Measurements from ENCODE around the gene TBL1XR1. TPM values are rescaled to one million over a fixed set of nuclear protein-coding genes. Genes with fewer than 3 reads are reported as not detected.
A peak's percentile ranks its signal among the peaks of the same experiment; 100 is the strongest.
"Not testable (repeated sequence)": the region's sequence is repeated elsewhere in the genome, so short reads cannot be mapped to it uniquely, and the experiment has no call there.

TBL1XR1 gene
- total RNA-seq, 1 experiment from 2014 or later: 175 TPM

GRCh38 chr3:177141471-177141870, 55.8 kb downstream of the TBL1XR1 start:
- Histone ChIP-seq H2BK12ac (ENCODE audit: insufficient read length, low read depth, low read length) (no peak overlapping the region), H4K20me1 (ENCODE audit: control insufficient read depth, insufficient read depth, insufficient read length) (no peaks in the 10 kb centered on the region), H3K56ac (ENCODE audit: insufficient read length, low read depth, low read length) (no peak overlapping the region), H3K23me2 (ENCODE audit: insufficient read length, low read depth, low read length, poor library complexity, severe bottlenecking) (no peaks in the 10 kb centered on the region), H3K23ac (ENCODE audit: insufficient read length, low read depth, low read length) (no peak overlapping the region), H2BK5ac (ENCODE audit: insufficient read length, low read length) (no peak overlapping the region), H3K4me2 (ENCODE audit: insufficient read depth, insufficient read length, low read length) (no peak overlapping the region), H3K18ac (ENCODE audit: insufficient read length, low read depth, low read length) (no peak overlapping the region), H3T11ph (ENCODE audit: low read length) (no peak overlapping the region), H3K9me3 (ENCODE audit: control insufficient read depth, low read depth, low read length) (no peaks in the 10 kb centered on the region), H2AFZ (ENCODE audit: low read length) (no peak overlapping the region), H4K91ac (ENCODE audit: insufficient read length, low read depth, low read length) (no peak overlapping the region), H4K5ac (ENCODE audit: insufficient read length, low read depth, low read length) (no peak overlapping the region), H2BK20ac (ENCODE audit: low read depth, low read length, poor library complexity, severe bottlenecking) (no peak overlapping the region), H3K4ac (ENCODE audit: low read depth, low read length) (no peak overlapping the region), H4K8ac (replicated peaks; ENCODE audit: insufficient read length, low read depth, low read length) (no peak overlapping the region), H3K79me1 (ENCODE audit: insufficient read depth, low read depth, low read length, poor library complexity, severe bottlenecking) (peaks cover 2% of the 10 kb centered on the region), H3K27ac (ENCODE audit: insufficient read length, low read depth, low read length) (no peak overlapping the region), H2BK120ac (ENCODE audit: low read depth, low read length, poor library complexity, severe bottlenecking) (no peak overlapping the region), H2BK15ac (ENCODE audit: low read depth, low read length) (no peak overlapping the region), H3K14ac (ENCODE audit: insufficient read depth, low read length) (no peak overlapping the region), H3K27me3 (ENCODE audit: insufficient read depth, low read length) (no peaks in the 10 kb centered on the region), H3K9ac (ENCODE audit: extremely low read depth, insufficient read length, low read length) (no peak overlapping the region), H3K79me2 (ENCODE audit: insufficient read depth, low read length) (peaks cover 70% of the 10 kb centered on the region), H2AK5ac (ENCODE audit: insufficient read length, low read length) (no peak overlapping the region), H3K4me1 (ENCODE audit: insufficient read depth, low read length) (no peaks in the 10 kb centered on the region; the same call in 1 of the 2 replicates)
- TF ChIP-seq, protein P1, sequence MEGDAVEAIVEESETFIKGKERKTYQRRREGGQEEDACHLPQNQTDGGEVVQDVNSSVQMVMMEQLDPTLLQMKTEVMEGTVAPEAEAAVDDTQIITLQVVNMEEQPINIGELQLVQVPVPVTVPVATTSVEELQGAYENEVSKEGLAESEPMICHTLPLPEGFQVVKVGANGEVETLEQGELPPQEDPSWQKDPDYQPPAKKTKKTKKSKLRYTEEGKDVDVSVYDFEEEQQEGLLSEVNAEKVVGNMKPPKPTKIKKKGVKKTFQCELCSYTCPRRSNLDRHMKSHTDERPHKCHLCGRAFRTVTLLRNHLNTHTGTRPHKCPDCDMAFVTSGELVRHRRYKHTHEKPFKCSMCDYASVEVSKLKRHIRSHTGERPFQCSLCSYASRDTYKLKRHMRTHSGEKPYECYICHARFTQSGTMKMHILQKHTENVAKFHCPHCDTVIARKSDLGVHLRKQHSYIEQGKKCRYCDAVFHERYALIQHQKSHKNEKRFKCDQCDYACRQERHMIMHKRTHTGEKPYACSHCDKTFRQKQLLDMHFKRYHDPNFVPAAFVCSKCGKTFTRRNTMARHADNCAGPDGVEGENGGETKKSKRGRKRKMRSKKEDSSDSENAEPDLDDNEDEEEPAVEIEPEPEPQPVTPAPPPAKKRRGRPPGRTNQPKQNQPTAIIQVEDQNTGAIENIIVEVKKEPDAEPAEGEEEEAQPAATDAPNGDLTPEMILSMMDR (conservative IDR thresholded peaks at IDR 0.05): no peak
- Mint-ChIP-seq H3K4me3 (no peak overlapping the region), H3K27ac (no peak overlapping the region), H3K36me3 (ENCODE audit: insufficient read depth in 1 of 3, low read depth in 3 of 3) (peaks cover 7 to 8% (median 8%) of the 10 kb centered on the region in 3 experiments; a peak in 6 of 7 replicates), H3K27me3 (ENCODE audit: low read depth) (no peaks in the 10 kb centered on the region), H3K9me3 (no peaks in the 10 kb centered on the region; a peak in 1 of 5 replicates), H3K4me1 (peaks cover 34 to 57% of the 10 kb centered on the region in 2 experiments)
- no peak for DNase-seq
- WGBS (ENCODE audit: extremely low coverage, insufficient read length, low lambda C conversion rate): no CpG with 5 or more reads among the region's 6 CpGs

GRCh38 chr3:177139220-177139619, 58.1 kb downstream of the TBL1XR1 start:
- not testable (repeated sequence) for H3K79me1 ChIP-seq (ENCODE audit: insufficient read depth, low read depth, low read length, poor library complexity, severe bottlenecking); H2BK15ac ChIP-seq (ENCODE audit: low read depth, low read length); H2BK20ac ChIP-seq (ENCODE audit: low read depth, low read length, poor library complexity, severe bottlenecking); H3K4me1 ChIP-seq (ENCODE audit: insufficient read depth, low read length); H3K4ac ChIP-seq (ENCODE audit: low read depth, low read length); H3K23ac ChIP-seq (ENCODE audit: insufficient read length, low read depth, low read length); H3K56ac ChIP-seq (ENCODE audit: insufficient read length, low read depth, low read length); H3K9ac ChIP-seq (ENCODE audit: extremely low read depth, insufficient read length, low read length); H3K27me3 ChIP-seq (ENCODE audit: insufficient read depth, low read length); H3K14ac ChIP-seq (ENCODE audit: insufficient read depth, low read length); H3K9me3 ChIP-seq (ENCODE audit: control insufficient read depth, low read depth, low read length); H3K23me2 ChIP-seq (ENCODE audit: insufficient read length, low read depth, low read length, poor library complexity, severe bottlenecking); H3K9me3 Mint-ChIP-seq; H2BK120ac ChIP-seq (ENCODE audit: low read depth, low read length, poor library complexity, severe bottlenecking); H4K8ac ChIP-seq (replicated peaks; ENCODE audit: insufficient read length, low read depth, low read length); H4K5ac ChIP-seq (ENCODE audit: insufficient read length, low read depth, low read length); H3K27ac ChIP-seq (ENCODE audit: insufficient read length, low read depth, low read length); H2AK5ac ChIP-seq (ENCODE audit: insufficient read length, low read length); DNase-seq; H3K4me2 ChIP-seq (ENCODE audit: insufficient read depth, insufficient read length, low read length); H3K27me3 Mint-ChIP-seq (ENCODE audit: low read depth); H3K4me3 Mint-ChIP-seq; H2BK5ac ChIP-seq (ENCODE audit: insufficient read length, low read length); H4K20me1 ChIP-seq (ENCODE audit: control insufficient read depth, insufficient read depth, insufficient read length); H4K91ac ChIP-seq (ENCODE audit: insufficient read length, low read depth, low read length); H2AFZ ChIP-seq (ENCODE audit: low read length); H2BK12ac ChIP-seq (ENCODE audit: insufficient read length, low read depth, low read length); H3T11ph ChIP-seq (ENCODE audit: low read length); H3K18ac ChIP-seq (ENCODE audit: insufficient read length, low read depth, low read length)
- WGBS (ENCODE audit: extremely low coverage, insufficient read length, low lambda C conversion rate): no CpG with 5 or more reads among the region's 10 CpGs
- H3K27ac Mint-ChIP-seq: peak overlapping the region in 2 of 3 experiments; percentile 52 to 70; a peak in 2 of 7 replicates
- peaks cover 72% of the 10 kb centered on the region; the same call in 1 of the 2 replicates for H3K79me2 ChIP-seq (ENCODE audit: insufficient read depth, low read length)
- H3K36me3 Mint-ChIP-seq (ENCODE audit: insufficient read depth in 1 of 3, low read depth in 3 of 3): peaks cover 9 to 18% (median 15%) of the 10 kb centered on the region in 3 experiments
- H3K4me1 Mint-ChIP-seq: peaks cover 19 to 42% of the 10 kb centered on the region in 2 experiments

All from H9 (cell line).